GM18870 (cell line): Measurements from ENCODE around the gene MCTP2.

Experiments used
- ATAC-seq: cut with Tn5 transposase; IDR thresholded peaks from one replicate; pipeline ENCODE4 v1.9.1; 2021; ENCODE audit warnings: moderate library complexity; ENCODE audit not compliant: unreplicated experiment

Gene MCTP2

DNA sequence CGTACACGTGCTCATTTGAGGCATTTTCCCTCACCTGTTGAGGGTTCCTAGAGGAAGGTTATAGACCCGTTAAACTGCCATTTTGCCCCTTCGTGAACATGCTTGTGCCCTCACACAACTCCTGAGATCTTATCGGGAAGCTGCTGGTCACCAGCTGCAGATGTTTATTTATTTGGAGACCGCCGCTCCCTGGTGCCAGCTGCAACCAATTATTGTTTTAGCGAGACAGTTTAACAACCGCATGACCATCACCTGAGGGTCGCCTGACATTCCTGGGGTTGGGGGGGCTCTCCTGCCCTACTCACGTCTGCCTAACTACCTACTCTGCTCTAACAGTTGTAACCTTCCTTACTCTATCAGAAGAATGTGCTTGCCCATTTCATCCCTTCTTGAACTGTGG, 292.5 kb downstream of the MCTP2 start:
- ATAC-seq: no peak

DNA sequence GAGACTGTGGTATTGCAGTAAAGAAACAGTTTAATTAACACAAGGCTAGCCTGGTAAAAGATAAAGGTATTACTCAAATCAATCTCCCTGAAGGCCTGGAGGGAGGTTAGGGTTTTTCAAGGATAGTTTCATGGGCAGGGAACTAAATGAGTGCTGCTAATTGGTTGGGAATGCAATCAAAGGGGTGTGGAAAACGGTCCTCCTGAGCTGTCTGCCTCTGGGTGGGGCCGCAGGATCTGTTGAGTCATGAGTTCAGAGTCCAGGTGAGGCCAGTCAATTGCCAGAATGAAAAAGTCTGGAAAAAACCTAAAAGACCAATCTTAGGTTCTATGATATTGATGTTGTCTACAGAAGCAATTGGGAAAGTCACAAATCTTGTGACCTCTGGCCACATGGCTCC, 293.2 kb downstream of the MCTP2 start:
- ATAC-seq: no peak

DNA sequence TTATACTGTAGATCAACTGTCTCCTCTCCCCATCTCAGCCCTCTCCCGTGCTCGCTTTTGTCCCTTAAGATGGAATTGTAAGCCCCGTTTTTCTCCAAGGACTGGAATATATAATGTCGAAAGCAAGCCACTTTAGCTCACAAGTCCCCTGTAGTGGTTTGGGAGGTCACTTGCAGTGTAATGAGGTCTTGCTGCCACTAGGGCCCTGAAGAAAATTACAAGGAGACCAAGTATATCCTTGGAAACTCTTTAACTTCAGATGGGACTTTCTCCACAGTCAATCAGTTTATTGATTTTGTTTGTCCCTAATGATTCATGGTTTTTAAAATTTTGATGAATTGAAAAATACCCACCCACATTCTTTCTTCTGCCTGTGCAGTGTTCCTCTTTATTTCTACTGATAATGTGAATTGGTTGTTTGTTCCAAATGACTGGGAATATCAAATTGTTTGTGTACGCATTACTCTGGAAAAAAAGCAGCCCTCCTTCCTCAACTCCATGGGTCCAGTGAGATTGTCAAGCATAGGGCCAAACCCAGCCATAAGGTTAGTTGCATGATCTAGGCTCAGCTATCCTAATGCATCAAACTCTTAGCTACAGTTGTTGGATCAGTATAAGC, 294.8 kb downstream of the MCTP2 start:
- no peak for ATAC-seq

DNA sequence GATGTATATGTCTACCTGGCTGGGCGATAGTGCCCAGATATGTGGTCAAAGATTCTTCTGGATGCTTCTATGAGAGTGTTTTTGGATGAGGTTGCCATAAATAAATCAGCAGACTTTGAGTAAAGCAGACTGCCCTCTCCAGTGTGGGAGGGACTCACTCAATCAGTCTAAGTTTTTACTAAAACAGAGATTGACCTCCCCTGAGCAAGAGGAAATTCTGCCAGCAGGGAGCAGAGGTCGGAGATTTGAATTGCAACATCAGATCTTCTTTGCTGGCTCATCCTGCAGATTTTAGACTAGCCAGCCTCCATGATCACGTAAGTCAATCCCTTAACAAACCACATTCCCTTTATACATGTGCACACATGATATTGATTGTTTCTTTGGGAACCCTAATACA, 300.9 kb downstream of the MCTP2 start:
- ATAC-seq: no peak
